HCT116 (cell line): ENCODE measurements around the gene SPTLC1. TPM values are rescaled to one million over a fixed set of nuclear protein-coding genes. Genes with fewer than 3 reads are reported as not detected.

Source experiments
- ATAC-seq: fragments of 200-7000 bp; cut with Tn5 transposase; 2 replicates; pipeline ENCODE4 v1.9.1; 2020; ENCODE audit warnings: mild to moderate bottlenecking, moderate library complexity
- BruUV-seq: library from RNA; stranded (reverse); fragments of 400-500 nt; replicated peaks from 2 replicates; lab custom pipeline; 2021; lab: Mats Ljungman, UMichigan
- CTCF ChIA-PET: fragments of 300-600 bp; sonication (Branson Sonifier 250); formaldehyde crosslinking; loops from one replicate; lab custom pipeline; 2021; ENCODE audit warnings: antibody characterized with exemption; lab: Charles Lee
- POLR2A ChIA-PET: fragments of 300-600, 350-600 bp; sonication (Branson Sonifier 250); formaldehyde crosslinking; loops from one replicate; lab custom pipeline; 2021; ENCODE audit warnings: antibody characterized with exemption; lab: Charles Lee
- RAD21 ChIA-PET, 2 experiments: fragments of 300-600 bp; sonication (Branson Sonifier 250); formaldehyde crosslinking; loops; one replicate each; lab custom pipeline; 2023; ENCODE audit warnings: low total read pairs in 2 of 2; ENCODE audit not compliant: uncharacterized antibody in 2 of 2, unreplicated experiment in 2 of 2, low non-redundant PET in 1 of 2; lab: Charles Lee
- DNase-seq: peaks from one replicate; pipeline ENCODE4 v3.0.0-alpha.2; 2010; ENCODE audit warnings: low read depth, low spot score
- H2AFZ ChIP-seq: fragments of 200-600 bp; shearing (Covaris generic), sonication (generic); 2 replicates; pipeline ENCODE4 v1.6.1; 2017; ENCODE audit warnings: low read depth, mixed run types, mixed read lengths, antibody characterized with exemption, low read length; ENCODE audit not compliant: poor library complexity, severe bottlenecking
- H3K27ac ChIP-seq: 2 replicates; pipeline ENCODE4 v1.5.1; 2012; ENCODE audit warnings: low read depth, low read length
- H3K27me3 ChIP-seq: fragments of 200-600 bp; sonication (generic); 2 replicates; pipeline ENCODE4 v1.6.1; 2016; ENCODE audit warnings: mixed run types, low read length, mixed read lengths; ENCODE audit not compliant: insufficient read depth
- H3K36me3 ChIP-seq, 2 experiments: fragments of 200-500 bp in 1 of 2; fragments of 200-600 bp in 1 of 2; sonication (Bioruptor generic) in 1 of 2; sonication (generic) in 1 of 2; 2 replicates each; pipeline versions ENCODE4 v1.5.1 to v1.6.1; 2014 to 2016; ENCODE audit warnings: low read length in 2 of 2, inconsistent platforms in 1 of 2, mixed read lengths in 1 of 2, mixed run types in 1 of 2; ENCODE audit not compliant: insufficient read depth in 2 of 2, control insufficient read depth in 1 of 2
- H3K4me1 ChIP-seq, 2 experiments: fragments of 200-600 bp in 1 of 2; sonication (generic) in 1 of 2; 2 replicates each; pipeline versions ENCODE4 v1.5.1 to v1.6.1; 2012 to 2017; ENCODE audit warnings: low read length in 2 of 2, inconsistent platforms in 1 of 2, mild to moderate bottlenecking in 1 of 2, mixed read lengths in 1 of 2, mixed run types in 1 of 2, moderate library complexity in 1 of 2; ENCODE audit not compliant: insufficient read depth in 2 of 2, control insufficient read depth in 1 of 2
- H3K4me2 ChIP-seq: fragments of 200-600 bp; sonication (generic); 2 replicates; pipeline ENCODE4 v1.6.1; 2017; ENCODE audit warnings: mixed run types, low read length, mixed read lengths
- H3K4me3 ChIP-seq, 2 experiments: fragments of 200-600 bp in 1 of 2; sonication (generic) in 1 of 2; replicated peaks in 1 of 2; 2 replicates each; pipeline ENCODE4 v1.5.1; 2011 to 2016; ENCODE audit warnings: low read length in 2 of 2, control low read depth in 1 of 2, low read depth in 1 of 2, mild to moderate bottlenecking in 1 of 2, mixed read lengths in 1 of 2, mixed run types in 1 of 2
- H3K79me2 ChIP-seq: fragments of 200-600 bp; sonication (generic); 2 replicates; pipeline ENCODE4 v1.6.1; 2017; ENCODE audit warnings: mild to moderate bottlenecking, mixed run types, low read length, moderate library complexity, mixed read lengths; ENCODE audit not compliant: insufficient read depth
- H3K9ac ChIP-seq: fragments of 200-600 bp; sonication (generic); 2 replicates; pipeline ENCODE4 v1.6.1; 2016; ENCODE audit warnings: low read length, mixed read lengths
- H3K9me2 ChIP-seq: fragments of 200-600 bp; sonication (generic), shearing (Covaris generic); 2 replicates; pipeline ENCODE4 v1.6.1; 2017; ENCODE audit warnings: mixed run types, mild to moderate bottlenecking, moderate library complexity; ENCODE audit not compliant: insufficient read depth
- H3K9me3 ChIP-seq, 2 experiments: fragments of 200-500 bp in 1 of 2; fragments of 200-600 bp in 1 of 2; sonication (Bioruptor generic) in 1 of 2; sonication (generic) in 1 of 2; 2 replicates each; pipeline ENCODE4 v1.6.1; 2014 to 2017; ENCODE audit warnings: low read length in 2 of 2, mixed read lengths in 2 of 2, inconsistent platforms in 1 of 2, low read depth in 1 of 2, mild to moderate bottlenecking in 1 of 2, mixed run types in 1 of 2, moderate library complexity in 1 of 2; ENCODE audit not compliant: control insufficient read depth in 1 of 2, insufficient read depth in 1 of 2
- H4K20me1 ChIP-seq: fragments of 200-600 bp; sonication (generic), shearing (Covaris generic); 2 replicates; pipeline ENCODE4 v1.6.1; 2017; ENCODE audit warnings: mixed run types, mild to moderate bottlenecking, moderate library complexity; ENCODE audit not compliant: insufficient read depth
- EGR1 ChIP-seq: IDR thresholded peaks from 2 replicates; pipeline ENCODE4 v1.6.1; 2012; ENCODE audit warnings: low read depth
- EZH2phosphoT487 ChIP-seq: fragments of 200-600 bp; IDR thresholded peaks from 2 replicates; pipeline ENCODE4 v1.6.1; 2018; ENCODE audit warnings: antibody characterized with exemption, borderline replicate concordance
- JUND ChIP-seq: IDR thresholded peaks from 2 replicates; pipeline ENCODE4 v1.6.1; 2012
- POLR2A ChIP-seq: IDR thresholded peaks from 2 replicates; pipeline ENCODE4 v1.7.0; 2011; ENCODE audit warnings: borderline replicate concordance; ENCODE audit not compliant: insufficient read depth, insufficient read length; ENCODE audit errors: extremely low read depth
- RAD21 ChIP-seq: IDR thresholded peaks from 2 replicates; pipeline ENCODE4 v1.6.1; 2012; ENCODE audit warnings: low read depth, mild to moderate bottlenecking
- REST ChIP-seq: IDR thresholded peaks from 2 replicates; pipeline ENCODE4 v1.6.1; 2012; ENCODE audit warnings: low read depth
- SIN3A ChIP-seq: IDR thresholded peaks from 2 replicates; pipeline ENCODE4 v1.6.1; 2012; ENCODE audit warnings: low read depth
- SP1 ChIP-seq: IDR thresholded peaks from 2 replicates; pipeline ENCODE4 v1.6.1; 2012; ENCODE audit warnings: low read depth
- SRF ChIP-seq: IDR thresholded peaks from 2 replicates; pipeline ENCODE4 v1.6.1; 2012; ENCODE audit warnings: low read depth
- ZFX ChIP-seq: fragments of 450-650 bp; IDR thresholded peaks from 2 replicates; pipeline ENCODE4 v1.6.1; 2017
- ZNF274 ChIP-seq: fragments of 200-500 bp; sonication (Bioruptor generic); IDR thresholded peaks from 2 replicates; pipeline ENCODE4 v1.6.1; 2014; ENCODE audit warnings: mild to moderate bottlenecking, low read depth, low read length, inconsistent platforms
- intact Hi-C: fragments of 100-400 bp; cut with micrococcal nuclease; formaldehyde crosslinking; loops from 2 replicates; pipeline ENCODE4 v1.10.0; 2022
- total RNA-seq: library from RNA; stranded (reverse); gene quantifications from one replicate; pipeline ENCODE4 v1.2.1, GENCODE V29; 2021; ENCODE audit not compliant: unreplicated experiment
- TF ChIP-seq, protein P1 (sequence below): IDR thresholded peaks from 2 replicates; pipeline ENCODE4 v1.6.1; 2012
- TF ChIP-seq, protein P2 (sequence below): IDR thresholded peaks from 2 replicates; pipeline ENCODE4 v1.6.1; 2011; ENCODE audit warnings: mild to moderate bottlenecking, low read length, moderate library complexity; ENCODE audit not compliant: insufficient replicate concordance; ENCODE audit errors: extremely low read depth

Gene SPTLC1
- total RNA-seq, 1 experiment from 2014 or later = 81.7 TPM

DNA sequence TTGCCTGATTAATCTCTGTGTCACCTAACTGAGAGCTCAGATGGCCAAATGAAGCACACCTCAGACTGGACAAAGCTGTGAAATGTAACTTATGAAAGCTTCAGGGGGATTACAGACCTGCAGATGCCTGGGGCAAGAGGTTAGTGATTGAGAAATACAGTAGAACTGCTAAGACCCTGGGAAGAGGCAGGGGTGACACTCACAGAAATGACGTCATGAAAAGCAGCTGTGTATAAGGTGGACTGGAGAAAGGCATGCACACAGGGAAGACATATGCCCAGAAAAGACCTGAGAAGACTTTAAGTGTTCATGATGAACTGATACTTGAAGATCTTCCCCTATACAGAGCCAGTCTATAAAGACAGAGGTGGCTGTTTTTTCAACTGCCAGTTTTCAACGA lies 49.3 kb upstream of the SPTLC1 start:
- ATAC-seq (no peak), DNase-seq (no peak)
- POLR2A ChIA-PET = no interaction called here
- Histone ChIP-seq H3K36me3 (no peaks in the 10 kb centered on the region), H2AFZ (no peak overlapping the region), H3K4me2 (no peak overlapping the region), H3K4me3 (no peak overlapping the region), H4K20me1 (no peaks in the 10 kb centered on the region), H3K9me3 (no peaks in the 10 kb centered on the region), H3K27ac (no peak overlapping the region), H3K9me2 (no peaks in the 10 kb centered on the region), H3K27me3 (no peaks in the 10 kb centered on the region), H3K79me2 (no peaks in the 10 kb centered on the region), H3K9ac (no peak overlapping the region), H3K4me1 (no peaks in the 10 kb centered on the region)
- intact Hi-C loops = no loop called here
- TF ChIP-seq EGR1 (no peak), REST (no peak), POLR2A (no peak), RAD21 (no peak), ZNF274 (no peak), SRF (no peak)
- TF ChIP-seq, protein P1, sequence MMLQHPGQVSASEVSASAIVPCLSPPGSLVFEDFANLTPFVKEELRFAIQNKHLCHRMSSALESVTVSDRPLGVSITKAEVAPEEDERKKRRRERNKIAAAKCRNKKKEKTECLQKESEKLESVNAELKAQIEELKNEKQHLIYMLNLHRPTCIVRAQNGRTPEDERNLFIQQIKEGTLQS = no peak
- no TSS peak for BruUV-seq
- CTCF ChIA-PET = no interaction called here
- RAD21 ChIA-PET = no interaction called here

DNA sequence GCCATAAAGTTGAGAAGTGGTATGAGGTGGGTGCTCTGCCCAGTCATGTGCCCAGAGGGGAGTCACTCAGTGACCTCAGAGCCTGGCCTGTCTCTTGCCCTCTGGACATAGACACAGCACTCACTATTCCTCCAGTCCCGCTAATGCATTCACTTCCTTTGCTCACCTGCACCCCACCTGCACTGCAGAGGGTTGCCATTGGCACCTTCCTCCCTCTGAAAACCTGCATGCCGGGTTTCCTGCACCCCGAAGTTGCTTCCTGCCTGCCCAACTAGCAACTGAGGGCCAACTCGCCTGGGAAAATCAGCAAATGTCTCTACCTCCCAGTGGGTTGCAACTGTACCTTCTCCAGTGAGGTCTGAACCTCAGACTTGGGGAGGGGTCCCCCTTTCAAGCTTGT lies 48.1 kb upstream of the SPTLC1 start:
- BruUV-seq = no TSS peak
- H3K4me3 ChIP-seq = no peak overlapping the region
- no peaks in the 10 kb centered on the region for H3K4me1 ChIP-seq
- H3K79me2 ChIP-seq = no peaks in the 10 kb centered on the region
- H3K9me2 ChIP-seq = no peaks in the 10 kb centered on the region
- RAD21 ChIA-PET = no interaction called here
- CTCF ChIA-PET = no interaction called here
- no peaks in the 10 kb centered on the region for H4K20me1 ChIP-seq
- H3K36me3 ChIP-seq = no peaks in the 10 kb centered on the region
- intact Hi-C loops = no loop called here
- H2AFZ ChIP-seq = no peak overlapping the region
- no peak for DNase-seq
- H3K27me3 ChIP-seq = no peaks in the 10 kb centered on the region
- H3K9me3 ChIP-seq = no peaks in the 10 kb centered on the region
- POLR2A ChIA-PET = no interaction called here
- H3K9ac ChIP-seq = no peak overlapping the region
- ATAC-seq = no peak
- no peak overlapping the region for H3K27ac ChIP-seq
- H3K4me2 ChIP-seq = no peak overlapping the region
- TF ChIP-seq SP1 (no peak), EZH2phosphoT487 (no peak), JUND (no peak), SIN3A (no peak), ZFX (no peak), REST (no peak)
- TF ChIP-seq, protein P2, sequence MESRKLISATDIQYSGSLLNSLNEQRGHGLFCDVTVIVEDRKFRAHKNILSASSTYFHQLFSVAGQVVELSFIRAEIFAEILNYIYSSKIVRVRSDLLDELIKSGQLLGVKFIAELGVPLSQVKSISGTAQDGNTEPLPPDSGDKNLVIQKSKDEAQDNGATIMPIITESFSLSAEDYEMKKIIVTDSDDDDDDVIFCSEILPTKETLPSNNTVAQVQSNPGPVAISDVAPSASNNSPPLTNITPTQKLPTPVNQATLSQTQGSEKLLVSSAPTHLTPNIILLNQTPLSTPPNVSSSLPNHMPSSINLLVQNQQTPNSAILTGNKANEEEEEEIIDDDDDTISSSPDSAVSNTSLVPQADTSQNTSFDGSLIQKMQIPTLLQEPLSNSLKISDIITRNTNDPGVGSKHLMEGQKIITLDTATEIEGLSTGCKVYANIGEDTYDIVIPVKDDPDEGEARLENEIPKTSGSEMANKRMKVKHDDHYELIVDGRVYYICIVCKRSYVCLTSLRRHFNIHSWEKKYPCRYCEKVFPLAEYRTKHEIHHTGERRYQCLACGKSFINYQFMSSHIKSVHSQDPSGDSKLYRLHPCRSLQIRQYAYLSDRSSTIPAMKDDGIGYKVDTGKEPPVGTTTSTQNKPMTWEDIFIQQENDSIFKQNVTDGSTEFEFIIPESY = no peak
